Fibroblast of skin of left quadriceps (primary cell): ENCODE measurements around the gene IGF1R.
"Not testable (repeated sequence)": the region's sequence is repeated elsewhere in the genome, so short reads cannot be mapped to it uniquely, and the experiment has no call there.

Source experiments
- DNase-seq, 2 experiments: peaks; one replicate each; pipeline ENCODE4 v3.0.0-alpha.2; 2013; ENCODE audit warnings: low read depth in 2 of 2

Gene IGF1R

GRCh38 chr15:98983334-98983733, 335.0 kb downstream of the IGF1R start:
- peak; percentile 20 to 25 for DNase-seq

- no peak for DNase-seq
Measured at GRCh38 chr15:98986281-98986680, 337.9 kb downstream of the IGF1R start.

- DNase-seq: no peak
Measured at GRCh38 chr15:98994892-98995291, 346.6 kb downstream of the IGF1R start.

- DNase-seq: no peak
Measured at GRCh38 chr15:98996169-98996568, 347.8 kb downstream of the IGF1R start.

- DNase-seq: no peak
Measured at GRCh38 chr15:98996624-98997023, 348.3 kb downstream of the IGF1R start.

- DNase-seq: no peak
Measured at GRCh38 chr15:98997312-98997711, 349.0 kb downstream of the IGF1R start.

GRCh38 chr15:98997755-98998154, 349.4 kb downstream of the IGF1R start:
- no peak for DNase-seq

GRCh38 chr15:98998279-98998678, 349.9 kb downstream of the IGF1R start:
- DNase-seq: no peak

- DNase-seq: no peak
Measured at GRCh38 chr15:98999233-98999632, 350.9 kb downstream of the IGF1R start.

- no peak for DNase-seq
Measured at GRCh38 chr15:99002226-99002625, 353.9 kb downstream of the IGF1R start.

GRCh38 chr15:99003317-99003716, 355.0 kb downstream of the IGF1R start:
- DNase-seq: not testable (repeated sequence)

- DNase-seq: not testable (repeated sequence)
Measured at GRCh38 chr15:99004998-99005974, 356.9 kb downstream of the IGF1R start.

GRCh38 chr15:99006146-99006545, 357.8 kb downstream of the IGF1R start:
- no peak for DNase-seq

- DNase-seq: no peak
Measured at GRCh38 chr15:99006904-99007495, 358.7 kb downstream of the IGF1R start.

- DNase-seq: no peak
Measured at GRCh38 chr15:99009741-99010330, 361.5 kb downstream of the IGF1R start.

GRCh38 chr15:99010768-99011167, 362.4 kb downstream of the IGF1R start:
- peak; percentile 22 to 26 for DNase-seq
